Measurements from ENCODE around the gene IQGAP3.

GRCh38 chr1:156524481-156524869 lies 47.9 kb downstream of the IQGAP3 start:
- no peak for TF ChIP-seq POLR2AphosphoS5 (IDR thresholded peaks at IDR 0.05)
- no peak for TF ChIP-seq CTCF (IDR thresholded peaks at IDR 0.05)
